D721Med (cell line): Measurements from ENCODE around the gene TANK.

ENCODE experiments used
- DNase-seq: peaks from one replicate; pipeline ENCODE4 v3.0.0; 2011; ENCODE audit warnings: low spot score; ENCODE audit not compliant: insufficient read length
- FAIRE-seq: peaks from 2 replicates; lab custom pipeline; 2011; peaks lifted over from hg19 to GRCh38; lab: Jason Lieb, UNC
- TF ChIP-seq, protein P1 (sequence below): IDR thresholded peaks from 2 replicates; pipeline ENCODE4 v1.5.1; 2012; ENCODE audit warnings: mild to moderate bottlenecking, control low read depth; ENCODE audit not compliant: insufficient read depth; ENCODE audit errors: missing control alignments

The TANK gene

DNA sequence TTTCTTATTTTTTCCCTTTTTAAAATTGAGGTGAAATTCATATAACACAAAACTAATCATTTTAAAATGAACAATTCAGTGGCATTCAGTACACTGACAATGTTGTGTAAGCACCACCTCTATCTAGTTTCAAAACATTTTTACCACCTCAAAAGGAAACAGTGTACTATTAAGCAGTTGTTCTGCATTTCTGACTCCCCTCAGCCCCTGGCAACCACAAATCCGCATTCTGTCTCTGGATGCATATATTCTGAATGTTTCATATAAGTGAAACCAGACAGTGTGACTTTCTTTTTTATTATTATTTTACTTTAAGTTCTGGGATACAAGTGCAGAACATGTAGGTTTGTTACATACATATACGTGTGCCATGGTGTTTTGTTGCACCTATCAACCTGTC is 19.2 kb upstream of the TANK start:
- FAIRE-seq (no peak), DNase-seq (no peak)
- TF ChIP-seq, protein P1, sequence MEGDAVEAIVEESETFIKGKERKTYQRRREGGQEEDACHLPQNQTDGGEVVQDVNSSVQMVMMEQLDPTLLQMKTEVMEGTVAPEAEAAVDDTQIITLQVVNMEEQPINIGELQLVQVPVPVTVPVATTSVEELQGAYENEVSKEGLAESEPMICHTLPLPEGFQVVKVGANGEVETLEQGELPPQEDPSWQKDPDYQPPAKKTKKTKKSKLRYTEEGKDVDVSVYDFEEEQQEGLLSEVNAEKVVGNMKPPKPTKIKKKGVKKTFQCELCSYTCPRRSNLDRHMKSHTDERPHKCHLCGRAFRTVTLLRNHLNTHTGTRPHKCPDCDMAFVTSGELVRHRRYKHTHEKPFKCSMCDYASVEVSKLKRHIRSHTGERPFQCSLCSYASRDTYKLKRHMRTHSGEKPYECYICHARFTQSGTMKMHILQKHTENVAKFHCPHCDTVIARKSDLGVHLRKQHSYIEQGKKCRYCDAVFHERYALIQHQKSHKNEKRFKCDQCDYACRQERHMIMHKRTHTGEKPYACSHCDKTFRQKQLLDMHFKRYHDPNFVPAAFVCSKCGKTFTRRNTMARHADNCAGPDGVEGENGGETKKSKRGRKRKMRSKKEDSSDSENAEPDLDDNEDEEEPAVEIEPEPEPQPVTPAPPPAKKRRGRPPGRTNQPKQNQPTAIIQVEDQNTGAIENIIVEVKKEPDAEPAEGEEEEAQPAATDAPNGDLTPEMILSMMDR: no peak

DNA sequence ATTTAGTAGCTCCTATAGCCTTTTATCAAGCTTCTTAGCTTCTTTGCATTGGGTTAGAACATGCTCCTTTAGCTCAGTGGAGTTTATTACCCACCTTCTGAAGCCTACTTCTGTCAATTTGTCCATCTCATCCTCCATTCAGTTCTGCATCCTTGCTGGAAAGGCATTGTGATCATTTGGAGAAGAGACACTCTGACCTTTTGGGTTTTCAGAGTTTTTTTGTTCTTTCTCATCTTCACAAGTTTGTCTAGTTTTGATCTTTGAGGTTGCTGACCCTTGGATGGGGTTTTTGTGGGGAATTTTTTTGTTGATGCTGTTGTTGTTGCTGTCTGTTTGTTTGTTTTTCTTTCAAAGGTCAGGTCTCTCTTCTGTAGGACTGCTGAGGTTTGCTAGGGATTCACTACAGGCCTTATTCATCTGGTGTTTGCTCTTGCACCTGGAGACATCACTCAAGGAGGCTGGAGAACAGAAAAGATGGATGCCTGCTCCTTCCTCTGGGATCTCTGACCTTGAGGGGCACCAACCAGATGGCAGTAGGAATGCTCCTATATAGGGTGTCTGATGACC is 13.9 kb upstream of the TANK start:
- TF ChIP-seq, protein P1: no peak
- no peak for FAIRE-seq
- no peak for DNase-seq

DNA sequence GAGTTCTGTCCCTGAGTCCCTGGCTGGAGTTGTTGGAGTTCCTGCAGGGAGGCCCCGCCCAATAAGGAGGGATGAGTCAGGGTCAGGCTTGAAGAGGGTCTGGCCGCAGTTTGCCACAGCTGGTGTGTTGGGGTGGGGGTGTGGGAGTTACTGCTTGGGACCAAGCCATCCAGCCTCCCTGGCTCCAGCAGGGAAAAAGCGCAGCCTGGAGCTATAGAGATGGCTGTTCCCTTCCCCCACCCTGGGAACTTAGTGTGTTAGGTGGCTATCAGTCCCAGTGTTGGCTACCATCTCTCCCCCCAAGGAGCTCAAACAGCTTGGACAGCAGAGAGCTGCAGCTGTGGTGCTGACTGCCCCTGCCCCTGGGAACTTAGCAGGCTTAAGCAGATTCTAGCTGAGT is 13.2 kb upstream of the TANK start:
- FAIRE-seq: no peak
- TF ChIP-seq, protein P1: no peak
- DNase-seq: no peak

DNA sequence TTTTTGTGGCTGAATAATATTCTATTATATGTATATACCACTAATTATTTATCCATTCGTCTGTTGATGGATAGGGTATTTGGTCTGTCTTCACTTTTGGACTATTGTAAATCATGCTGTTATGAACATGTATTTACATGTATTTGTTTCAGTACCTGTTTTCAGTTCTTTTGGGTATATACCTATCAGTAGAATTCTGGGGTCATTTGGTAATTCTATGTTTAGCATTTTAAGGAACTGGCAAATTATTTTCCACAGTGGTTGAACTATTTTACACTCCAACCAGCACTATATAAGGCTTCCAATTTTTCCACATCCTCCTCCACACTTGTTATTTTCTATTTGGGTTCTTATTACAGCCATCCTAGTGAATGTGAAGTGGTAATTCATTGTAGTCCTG is 12.4 kb upstream of the TANK start:
- DNase-seq: no peak
- no peak for FAIRE-seq
- TF ChIP-seq, protein P1: no peak

DNA sequence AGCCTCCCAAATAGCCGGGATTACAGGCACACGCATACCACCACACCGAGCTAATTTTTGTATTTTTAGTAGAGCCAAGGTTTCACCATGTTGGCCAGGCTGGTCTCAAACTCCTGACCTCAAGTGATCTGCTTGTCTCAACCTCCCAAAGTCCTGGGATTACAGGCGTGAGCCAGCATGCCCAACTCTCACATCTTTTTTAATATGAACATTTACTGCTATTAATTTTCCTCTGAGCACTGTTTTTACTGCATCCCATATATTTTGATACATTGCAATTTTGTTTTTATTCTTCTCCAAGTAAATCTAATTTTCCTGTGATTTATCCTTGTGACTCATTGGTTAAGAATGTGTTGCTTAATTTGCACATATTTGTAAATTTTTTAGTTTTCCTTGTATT is 9.5 kb upstream of the TANK start:
- FAIRE-seq: no peak

DNA sequence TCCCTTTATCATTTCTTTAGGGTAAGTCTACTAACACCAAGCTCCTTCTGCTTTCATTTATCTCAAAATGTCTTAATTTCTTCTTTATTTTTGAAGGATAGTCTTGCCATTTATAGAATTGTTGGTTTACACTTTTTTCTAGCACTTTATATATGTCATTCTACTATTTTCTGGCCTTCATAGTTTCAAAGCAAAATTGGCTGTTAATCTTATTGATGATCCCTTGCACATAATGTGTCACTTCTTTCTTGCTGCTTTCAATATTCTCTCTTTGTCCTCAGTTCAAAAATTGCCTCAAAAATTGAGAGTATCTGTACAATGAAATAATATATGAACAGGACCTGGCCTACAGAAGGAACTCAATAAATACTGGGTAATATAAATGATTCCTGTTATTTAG is 7.9 kb upstream of the TANK start:
- DNase-seq: no peak
- FAIRE-seq: no peak
- TF ChIP-seq, protein P1: no peak

More for the DNA sequence above, 9.5 kb upstream of the TANK start:
- no peak for DNase-seq
- TF ChIP-seq, protein P1: no peak

DNA sequence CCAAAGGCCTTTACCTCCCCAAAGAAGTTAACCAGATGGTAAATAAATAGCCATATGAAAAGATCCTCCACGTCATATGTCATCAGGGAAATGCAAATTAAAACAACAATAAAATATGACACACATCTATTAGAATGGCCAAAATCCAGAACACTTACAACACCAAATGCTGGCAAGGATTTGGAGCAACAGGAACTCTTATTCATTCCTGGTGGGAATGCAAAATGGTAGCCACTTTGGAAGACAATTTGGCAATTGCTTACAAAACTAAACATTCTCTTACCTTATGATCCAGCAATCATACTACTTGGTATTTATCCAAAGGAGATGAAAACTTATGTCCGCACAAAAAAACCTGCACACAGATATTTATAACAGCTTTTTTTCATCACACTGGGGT is 1.3 kb upstream of the TANK start:
- TF ChIP-seq, protein P1: no peak
- DNase-seq (no peak), FAIRE-seq (peak; percentile 69)
